GM20000 (cell line): ENCODE measurements around the gene RBM4.

ENCODE experiments used
- DNase-seq: peaks from one replicate; pipeline ENCODE4 v3.0.0; 2012; ENCODE audit warnings: low spot score
- TF ChIP-seq, protein P1 (sequence below): IDR thresholded peaks from 2 replicates; pipeline ENCODE4 v1.5.1; 2012; ENCODE audit warnings: mild to moderate bottlenecking, control low read depth; ENCODE audit errors: extremely low read depth, missing control alignments

Gene RBM4

DNA sequence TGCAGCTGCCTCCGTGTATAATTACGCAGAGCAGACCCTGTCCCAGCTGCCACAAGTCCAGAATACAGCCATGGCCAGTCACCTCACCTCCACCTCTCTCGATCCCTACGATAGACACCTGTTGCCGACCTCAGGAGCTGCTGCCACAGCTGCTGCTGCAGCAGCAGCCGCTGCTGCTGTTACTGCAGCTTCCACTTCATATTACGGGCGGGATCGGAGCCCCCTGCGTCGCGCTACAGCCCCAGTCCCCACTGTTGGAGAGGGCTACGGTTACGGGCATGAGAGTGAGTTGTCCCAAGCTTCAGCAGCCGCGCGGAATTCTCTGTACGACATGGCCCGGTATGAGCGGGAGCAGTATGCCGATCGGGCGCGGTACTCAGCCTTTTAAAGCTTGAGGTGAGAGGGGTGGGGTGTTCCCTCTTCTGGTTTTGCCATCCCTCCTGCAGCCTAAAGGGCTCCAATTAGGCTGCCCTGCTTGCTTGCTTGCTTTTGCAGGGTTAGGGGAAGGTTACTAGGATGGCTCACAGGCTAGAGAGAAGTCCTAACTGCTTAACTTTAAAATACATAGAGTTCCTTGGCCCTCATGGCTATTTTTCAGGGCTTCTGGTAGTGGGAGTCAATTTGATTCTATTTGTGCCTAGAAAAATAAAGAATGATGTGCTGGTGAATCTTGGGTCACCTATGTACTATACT, 5.4 kb downstream of the RBM4 start:
- TF ChIP-seq, protein P1, sequence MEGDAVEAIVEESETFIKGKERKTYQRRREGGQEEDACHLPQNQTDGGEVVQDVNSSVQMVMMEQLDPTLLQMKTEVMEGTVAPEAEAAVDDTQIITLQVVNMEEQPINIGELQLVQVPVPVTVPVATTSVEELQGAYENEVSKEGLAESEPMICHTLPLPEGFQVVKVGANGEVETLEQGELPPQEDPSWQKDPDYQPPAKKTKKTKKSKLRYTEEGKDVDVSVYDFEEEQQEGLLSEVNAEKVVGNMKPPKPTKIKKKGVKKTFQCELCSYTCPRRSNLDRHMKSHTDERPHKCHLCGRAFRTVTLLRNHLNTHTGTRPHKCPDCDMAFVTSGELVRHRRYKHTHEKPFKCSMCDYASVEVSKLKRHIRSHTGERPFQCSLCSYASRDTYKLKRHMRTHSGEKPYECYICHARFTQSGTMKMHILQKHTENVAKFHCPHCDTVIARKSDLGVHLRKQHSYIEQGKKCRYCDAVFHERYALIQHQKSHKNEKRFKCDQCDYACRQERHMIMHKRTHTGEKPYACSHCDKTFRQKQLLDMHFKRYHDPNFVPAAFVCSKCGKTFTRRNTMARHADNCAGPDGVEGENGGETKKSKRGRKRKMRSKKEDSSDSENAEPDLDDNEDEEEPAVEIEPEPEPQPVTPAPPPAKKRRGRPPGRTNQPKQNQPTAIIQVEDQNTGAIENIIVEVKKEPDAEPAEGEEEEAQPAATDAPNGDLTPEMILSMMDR: no peak
- DNase-seq: no peak

DNA sequence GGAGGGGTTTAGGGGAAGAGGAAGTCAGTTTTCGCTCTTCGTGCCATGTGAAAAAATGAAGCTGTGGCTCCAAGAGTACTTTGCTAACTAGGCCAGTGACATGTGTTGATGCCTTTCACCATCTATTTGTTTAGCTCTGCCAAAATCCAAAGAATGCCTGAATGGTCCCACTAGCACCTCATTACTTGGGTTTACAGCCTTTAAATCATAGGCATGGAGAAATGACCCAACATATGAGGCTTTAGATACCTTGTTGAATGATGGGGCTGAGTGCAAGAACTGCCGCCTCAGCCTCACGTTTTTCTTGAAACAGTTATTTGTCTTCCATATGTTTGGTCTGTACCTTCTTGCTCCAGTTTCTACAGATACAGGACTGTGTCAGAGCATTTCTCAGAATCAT, 8.3 kb downstream of the RBM4 start:
- TF ChIP-seq, protein P1: no peak
- DNase-seq: no peak

DNA sequence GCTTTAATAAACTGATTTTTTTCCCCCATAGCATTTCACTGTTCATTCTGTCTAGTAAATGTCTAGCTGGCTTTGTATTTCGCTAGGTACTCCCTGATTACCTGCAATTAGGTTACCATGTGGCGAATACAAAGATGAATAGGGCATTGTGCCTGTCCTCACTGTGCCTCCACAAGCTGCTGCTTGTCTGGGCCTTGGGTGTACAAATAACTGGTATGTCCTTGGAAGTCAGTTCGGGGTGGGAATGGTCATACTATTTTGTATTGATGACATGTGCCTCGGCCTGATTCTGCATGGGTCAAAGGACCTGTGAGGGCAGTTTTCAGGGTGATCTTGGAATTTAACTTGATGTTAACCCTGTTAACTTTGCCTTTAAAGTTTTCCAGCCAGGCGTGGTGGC, 11.4 kb downstream of the RBM4 start:
- DNase-seq: no peak
- TF ChIP-seq, protein P1: no peak

DNA sequence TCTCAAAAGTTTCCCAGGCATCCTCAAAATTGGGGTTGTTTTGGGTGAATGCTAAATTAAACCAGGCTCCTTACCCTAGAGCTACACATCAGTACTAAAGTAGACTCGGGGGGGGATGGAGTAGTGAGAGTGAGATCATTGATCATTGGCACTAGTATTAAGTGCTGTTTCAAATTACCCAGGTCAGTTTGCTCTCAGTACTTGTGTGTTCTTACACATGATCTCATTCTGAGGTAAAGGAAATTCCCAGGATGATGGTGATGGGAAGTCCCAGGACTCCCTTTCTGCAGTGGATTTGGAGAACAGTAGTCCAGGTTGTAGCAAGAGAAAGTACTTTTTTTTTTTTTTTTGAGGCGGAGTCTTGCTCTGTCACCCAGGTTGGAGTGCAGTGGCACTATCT, 12.5 kb downstream of the RBM4 start:
- DNase-seq: no peak
- TF ChIP-seq, protein P1: no peak

DNA sequence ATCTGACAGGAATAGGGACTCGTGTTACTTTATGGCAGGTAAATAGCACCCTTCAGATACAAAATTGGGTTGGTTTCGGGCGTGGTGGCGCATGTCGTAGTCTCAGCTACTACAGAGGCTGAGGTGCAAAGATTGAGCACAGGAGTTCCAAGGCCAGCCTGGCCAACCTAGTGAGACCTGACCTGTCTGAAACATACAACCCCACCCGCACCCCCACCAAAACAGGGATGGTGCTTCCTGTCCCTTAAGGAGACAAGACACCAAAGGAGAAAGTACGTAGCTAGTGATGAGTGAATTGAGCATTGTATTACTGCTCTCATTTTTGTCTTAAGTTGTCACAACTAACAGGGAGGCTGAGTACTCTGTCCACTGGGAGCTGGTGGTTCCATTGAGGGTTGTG, 14.1 kb downstream of the RBM4 start:
- TF ChIP-seq, protein P1: no peak
- no peak for DNase-seq

DNA sequence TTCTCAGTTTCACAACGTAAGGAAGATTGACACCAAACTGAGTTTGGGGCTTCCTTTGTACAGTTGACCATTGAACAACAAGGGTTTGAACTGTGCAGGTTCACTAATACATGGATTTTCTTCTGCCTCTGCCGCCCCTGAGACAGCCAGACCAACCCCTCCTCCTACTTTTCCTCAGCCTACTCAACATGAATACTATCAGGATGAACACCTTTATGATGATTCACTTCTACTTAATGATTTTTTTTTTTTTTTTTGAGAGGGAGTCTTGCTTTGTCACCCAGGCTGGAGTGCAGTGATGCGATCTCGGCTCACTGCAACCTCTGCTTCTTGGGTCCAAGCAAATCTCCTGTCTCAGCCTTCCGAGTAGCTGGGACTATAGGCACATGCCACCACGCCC, 14.6 kb downstream of the RBM4 start:
- DNase-seq: no peak
- TF ChIP-seq, protein P1: no peak

DNA sequence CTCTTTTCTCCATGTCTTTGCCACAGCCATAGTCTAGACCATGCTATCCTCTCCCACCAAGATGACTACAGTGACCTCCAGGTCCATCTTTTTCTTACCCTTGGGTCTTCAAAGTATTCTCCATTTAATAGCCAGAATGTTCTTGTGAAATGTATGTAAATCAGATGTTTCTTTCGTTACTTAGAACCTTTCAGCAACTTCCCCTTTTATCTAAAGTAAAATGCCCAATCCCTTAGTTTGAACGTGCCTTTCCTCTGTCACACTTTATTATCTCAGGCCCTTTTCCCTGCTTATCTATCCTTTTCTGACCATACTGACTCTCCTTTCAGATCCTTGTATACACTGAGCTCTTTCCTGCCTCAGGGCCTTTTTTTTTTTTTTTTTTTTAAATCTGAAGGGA, 21.3 kb downstream of the RBM4 start:
- no peak for DNase-seq
- TF ChIP-seq, protein P1: no peak
